ENCODE results near the gene CPNE2.

Gene CPNE2

DNA sequence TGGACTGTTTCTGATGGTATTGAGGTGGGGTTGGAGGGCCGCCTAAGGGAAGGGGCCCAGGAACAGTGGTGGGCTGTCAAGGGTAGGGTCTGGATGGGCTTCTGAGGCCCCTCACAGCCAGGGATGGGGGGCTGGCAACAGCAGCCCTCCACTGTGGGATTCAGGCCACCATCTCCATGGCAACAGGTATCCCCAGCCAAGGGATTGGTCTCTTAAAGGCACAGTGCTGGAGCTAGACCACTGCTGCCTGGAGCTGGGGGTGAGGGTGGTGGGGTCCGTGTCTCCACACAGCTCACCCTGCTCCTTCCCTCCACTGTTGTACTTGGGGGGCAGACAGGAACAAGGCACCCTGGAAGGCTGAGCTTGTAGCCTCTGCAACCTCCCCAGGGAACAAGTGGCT, 51.6 kb downstream of the CPNE2 start:
- TF ChIP-seq ZFX (IDR thresholded peaks at IDR 0.05), result no peak
- TF ChIP-seq, protein P1, sequence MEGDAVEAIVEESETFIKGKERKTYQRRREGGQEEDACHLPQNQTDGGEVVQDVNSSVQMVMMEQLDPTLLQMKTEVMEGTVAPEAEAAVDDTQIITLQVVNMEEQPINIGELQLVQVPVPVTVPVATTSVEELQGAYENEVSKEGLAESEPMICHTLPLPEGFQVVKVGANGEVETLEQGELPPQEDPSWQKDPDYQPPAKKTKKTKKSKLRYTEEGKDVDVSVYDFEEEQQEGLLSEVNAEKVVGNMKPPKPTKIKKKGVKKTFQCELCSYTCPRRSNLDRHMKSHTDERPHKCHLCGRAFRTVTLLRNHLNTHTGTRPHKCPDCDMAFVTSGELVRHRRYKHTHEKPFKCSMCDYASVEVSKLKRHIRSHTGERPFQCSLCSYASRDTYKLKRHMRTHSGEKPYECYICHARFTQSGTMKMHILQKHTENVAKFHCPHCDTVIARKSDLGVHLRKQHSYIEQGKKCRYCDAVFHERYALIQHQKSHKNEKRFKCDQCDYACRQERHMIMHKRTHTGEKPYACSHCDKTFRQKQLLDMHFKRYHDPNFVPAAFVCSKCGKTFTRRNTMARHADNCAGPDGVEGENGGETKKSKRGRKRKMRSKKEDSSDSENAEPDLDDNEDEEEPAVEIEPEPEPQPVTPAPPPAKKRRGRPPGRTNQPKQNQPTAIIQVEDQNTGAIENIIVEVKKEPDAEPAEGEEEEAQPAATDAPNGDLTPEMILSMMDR (conservative IDR thresholded peaks at IDR 0.05), result no peak
- no peak overlapping the region for H3K27ac ChIP-seq

DNA sequence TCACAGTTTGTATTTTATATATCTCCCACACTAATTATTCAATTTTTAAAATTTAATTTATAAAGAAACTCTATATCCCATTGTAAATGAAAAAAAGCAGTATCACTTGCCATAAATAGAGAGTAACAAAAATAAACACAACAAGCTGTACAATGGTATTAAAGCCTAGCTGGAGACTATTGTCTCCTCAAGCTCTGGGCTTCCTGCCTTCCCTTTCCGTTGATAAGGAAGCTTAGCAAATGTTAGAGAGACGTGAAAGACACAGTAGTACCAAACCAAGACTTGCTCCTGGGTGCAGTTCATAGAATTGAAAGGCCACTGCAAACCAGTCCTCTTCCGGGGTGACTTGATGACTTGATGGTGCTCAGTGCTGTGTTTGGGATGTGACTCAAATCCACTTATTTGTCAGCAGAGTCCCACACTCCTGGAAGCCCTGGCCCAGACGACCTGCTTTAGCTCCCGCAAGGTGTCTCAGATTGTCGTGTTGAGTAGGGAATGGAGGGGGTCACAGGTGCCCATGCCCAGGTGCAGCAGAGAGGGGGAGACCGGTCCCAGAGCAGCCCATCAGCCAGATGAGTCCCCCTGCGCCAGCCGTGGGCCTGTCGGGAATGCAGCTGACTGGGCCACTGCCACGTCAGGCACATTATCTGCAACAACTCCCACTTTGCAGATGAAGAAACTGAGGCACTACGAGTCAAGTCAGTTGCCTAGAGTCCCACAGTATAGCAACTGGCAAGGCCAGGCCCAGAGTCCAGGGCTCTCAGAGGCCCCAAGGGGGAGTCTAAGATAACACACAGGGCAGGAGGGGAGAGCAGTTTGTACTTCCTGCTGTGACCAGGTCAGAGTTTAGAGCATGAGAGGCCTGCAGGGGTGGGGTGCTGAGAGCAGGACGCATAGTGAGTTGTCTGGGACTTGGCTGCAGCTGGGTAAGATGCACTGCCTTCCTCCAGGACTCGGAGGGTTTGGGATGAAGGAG, 53.0 kb downstream of the CPNE2 start:
- no peak overlapping the region for H3K27ac ChIP-seq
- TF ChIP-seq ZFX (IDR thresholded peaks at IDR 0.05), result no peak
- TF ChIP-seq, protein P1 (conservative IDR thresholded peaks at IDR 0.05), result no peak

DNA sequence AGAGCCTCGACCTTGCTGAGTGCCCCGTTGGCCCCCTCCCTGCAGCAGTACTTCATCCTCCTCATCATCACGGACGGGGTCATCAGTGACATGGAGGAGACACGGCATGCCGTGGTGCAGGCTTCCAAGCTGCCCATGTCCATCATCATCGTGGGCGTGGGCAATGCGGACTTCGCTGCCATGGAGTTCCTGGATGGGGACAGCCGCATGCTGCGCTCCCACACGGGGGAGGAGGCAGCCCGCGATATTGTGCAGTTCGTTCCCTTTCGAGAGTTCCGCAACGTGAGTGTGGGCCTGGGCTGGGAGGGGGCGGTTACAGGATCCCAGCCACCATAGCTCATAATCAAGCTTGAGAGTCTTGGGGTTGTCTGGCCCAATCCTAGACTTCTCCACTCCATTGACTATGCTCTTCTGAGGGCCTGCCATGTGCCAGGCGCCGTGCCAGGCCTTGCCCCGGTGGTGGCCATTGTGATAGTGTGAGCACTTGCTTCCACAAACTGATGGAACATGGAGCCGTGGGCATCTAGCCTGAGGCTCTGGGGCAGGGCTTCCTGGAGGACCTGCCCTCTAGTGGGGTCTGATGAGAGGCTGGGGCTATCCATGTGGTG, 53.8 kb downstream of the CPNE2 start:
- H3K27ac ChIP-seq, result no peak overlapping the region
- TF ChIP-seq, protein P1 (conservative IDR thresholded peaks at IDR 0.05), result no peak

DNA sequence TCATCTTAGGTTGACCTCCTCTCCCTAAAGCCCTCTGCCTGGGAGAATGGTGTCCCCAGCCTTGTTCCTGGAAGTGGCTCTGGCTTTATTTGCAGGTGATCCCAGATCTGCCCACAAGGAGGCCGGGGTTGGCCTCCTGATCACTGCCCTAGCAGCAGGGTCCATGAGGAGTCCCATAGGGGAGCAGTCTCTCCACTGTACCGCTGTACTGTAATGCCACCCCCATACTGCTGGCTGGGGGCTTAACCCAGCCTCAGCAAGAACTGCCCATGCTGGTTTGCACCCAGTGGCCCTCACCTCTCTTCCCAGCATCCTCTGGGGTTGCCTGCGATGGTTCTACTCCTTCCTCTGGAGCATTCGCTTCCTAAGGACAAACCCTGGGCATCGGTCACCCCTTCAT, 54.4 kb downstream of the CPNE2 start:
- H3K27ac ChIP-seq, result no peak overlapping the region
- TF ChIP-seq, protein P1 (conservative IDR thresholded peaks at IDR 0.05), result no peak
- no peak for TF ChIP-seq ZFX (IDR thresholded peaks at IDR 0.05)

DNA sequence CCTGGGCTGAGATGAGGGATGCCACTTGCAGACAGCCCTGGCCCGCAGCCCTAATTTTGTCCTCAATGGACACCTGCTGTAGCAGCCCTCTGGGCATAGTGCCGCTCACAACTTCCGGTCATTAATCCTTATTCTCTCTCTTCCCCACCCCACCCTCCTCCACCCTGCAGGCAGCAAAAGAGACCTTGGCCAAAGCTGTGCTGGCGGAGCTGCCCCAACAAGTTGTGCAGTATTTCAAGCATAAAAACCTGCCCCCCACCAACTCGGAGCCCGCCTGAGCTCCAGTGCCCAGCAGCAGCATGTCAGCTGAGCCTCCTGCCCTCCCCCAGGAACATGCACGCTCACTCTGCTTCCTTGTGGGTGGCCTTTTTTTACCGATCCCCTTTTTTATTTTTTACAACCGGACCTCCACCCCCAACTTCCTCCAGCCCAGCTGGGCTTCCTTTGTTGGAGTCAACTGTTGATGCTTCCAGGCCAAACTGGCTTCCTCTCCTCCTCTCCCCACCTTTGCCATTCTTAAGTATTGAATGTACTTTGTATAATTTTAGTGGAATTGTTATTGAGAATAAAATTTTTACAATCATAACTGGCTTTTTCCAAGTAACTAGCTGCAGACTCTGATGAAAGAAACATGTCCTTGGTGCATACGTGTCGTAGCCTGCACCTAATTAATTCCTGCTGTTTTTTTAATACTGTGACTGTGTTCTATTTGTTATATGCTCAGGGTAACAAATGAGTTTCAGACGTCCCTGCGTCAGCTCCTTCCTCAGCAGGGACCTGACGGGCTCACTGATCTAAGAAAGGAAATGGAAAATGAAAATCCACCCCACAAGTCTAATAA, 55.2 kb downstream of the CPNE2 start:
- H3K27ac ChIP-seq, result no peak overlapping the region
- TF ChIP-seq, protein P1 (conservative IDR thresholded peaks at IDR 0.05), result no peak
- no peak for TF ChIP-seq ZFX (IDR thresholded peaks at IDR 0.05)

DNA sequence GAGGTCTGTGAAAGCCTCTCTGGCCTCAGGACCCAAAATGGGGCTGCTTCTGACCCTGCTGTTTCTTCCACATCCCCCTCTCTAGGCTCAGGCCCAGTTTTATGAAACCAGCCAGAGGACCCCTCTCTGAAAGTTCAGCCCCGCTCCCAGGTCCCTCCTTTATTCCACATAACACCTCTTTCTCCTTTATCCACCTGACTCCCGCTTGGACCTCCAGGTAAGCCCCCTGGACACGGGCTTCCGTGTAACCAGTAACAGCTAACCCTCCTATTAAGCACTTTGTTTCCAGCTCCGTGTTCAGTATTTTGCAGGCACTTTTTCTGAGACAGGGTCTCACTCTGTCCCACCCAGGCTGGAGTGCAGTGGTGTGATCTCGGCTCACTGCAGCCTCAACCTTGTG, 56.1 kb downstream of the CPNE2 start:
- no peak overlapping the region for H3K27ac ChIP-seq
- TF ChIP-seq, protein P1 (conservative IDR thresholded peaks at IDR 0.05), result no peak
- TF ChIP-seq ZFX (IDR thresholded peaks at IDR 0.05), result no peak
